Activated CD8-positive, alpha-beta T cell treated with anti-CD3 and anti-CD28 coated beads for 36 hours (primary cell): ENCODE measurements around the gene PRR4. TPM values are rescaled to one million over a fixed set of nuclear protein-coding genes. Genes with fewer than 3 reads are reported as not detected.

ENCODE experiments used
- ATAC-seq: fragments of 200-7000 bp; cut with Tn5 transposase; one replicate; pipeline ENCODE4 v1.10.0; 2021; ENCODE audit warnings: mild to moderate bottlenecking, moderate library complexity
- CTCF ChIA-PET: fragments of 350-600 bp; sonication (Branson Sonifier 250); formaldehyde crosslinking; loops from one replicate; lab custom pipeline; 2021; ENCODE audit warnings: antibody characterized with exemption; lab: Charles Lee
- POLR2A ChIA-PET: fragments of 350-600 bp; sonication (Branson Sonifier 250); formaldehyde crosslinking; loops from one replicate; lab custom pipeline; 2021; ENCODE audit warnings: antibody characterized with exemption; lab: Charles Lee
- DNase-seq: peaks from one replicate; pipeline ENCODE4 v3.0.0-alpha.2; 2020
- H3K27ac Mint-ChIP-seq: one replicate; pipeline ENCODE4 v1.8.0; 2021; ENCODE audit warnings: mild to moderate bottlenecking, mixed read lengths
- H3K27me3 Mint-ChIP-seq: one replicate; pipeline ENCODE4 v1.8.0; 2021; ENCODE audit warnings: mixed read lengths
- H3K36me3 Mint-ChIP-seq: one replicate; pipeline ENCODE4 v1.8.0; 2021; ENCODE audit warnings: low read depth, mixed read lengths
- H3K4me1 Mint-ChIP-seq: one replicate; pipeline ENCODE4 v1.8.0; 2021; ENCODE audit warnings: low read depth, mixed read lengths
- H3K4me3 Mint-ChIP-seq: one replicate; pipeline ENCODE4 v1.8.0; 2021; ENCODE audit warnings: mild to moderate bottlenecking, moderate library complexity, mixed read lengths
- H3K9me3 Mint-ChIP-seq: one replicate; pipeline ENCODE4 v1.8.0; 2021; ENCODE audit warnings: mixed read lengths
- CTCF ChIP-seq: fragments of 200-600 bp; IDR thresholded peaks from one replicate; pipeline ENCODE4 v1.8.0; 2022; ENCODE audit warnings: antibody characterized with exemption, mild to moderate bottlenecking
- intact Hi-C: fragments of 100-400 bp; cut with micrococcal nuclease; formaldehyde crosslinking; loops from one replicate; pipeline ENCODE4 v1.10.0; 2022
- total RNA-seq, 2 experiments: library from RNA; stranded (reverse); gene quantifications; one replicate each; pipeline ENCODE4 v1.2.3, GENCODE V29; 2021

PRR4 gene
- total RNA-seq, 2 experiments from 2014 or later, result 0.69 to 3.2 TPM

- peaks cover 34% of the 10 kb centered on the region for H3K36me3 Mint-ChIP-seq
- CTCF ChIA-PET, result interaction anchor here (1.3 kb wide), 1 partner anchor 346 kb away, joined by 3 read pairs; no protein-coding TSS in a partner anchor
- peaks cover 35% of the 10 kb centered on the region for H3K4me1 Mint-ChIP-seq
- ATAC-seq (no peak), DNase-seq (no peak)
- no peak overlapping the region for H3K27ac Mint-ChIP-seq
- POLR2A ChIA-PET, result no interaction called here
- H3K4me3 Mint-ChIP-seq, result no peak overlapping the region
- peaks cover 25% of the 10 kb centered on the region for H3K9me3 Mint-ChIP-seq
- no peaks in the 10 kb centered on the region for H3K27me3 Mint-ChIP-seq
- intact Hi-C loops, result no loop called here
- no peak for TF ChIP-seq CTCF
Observed at GRCh38 chr12:10853776-10854175, 4.5 kb upstream of the PRR4 start.

GRCh38 chr12:10851243-10851858 is 2.1 kb upstream of the PRR4 start:
- Mint-ChIP-seq H3K36me3 (peaks cover 21% of the 10 kb centered on the region), H3K4me1 (peaks cover 35% of the 10 kb centered on the region), H3K4me3 (no peak overlapping the region), H3K27ac (no peak overlapping the region), H3K27me3 (no peaks in the 10 kb centered on the region), H3K9me3 (peaks cover 6% of the 10 kb centered on the region)
- ChIA-PET CTCF (interaction anchor here (1.5 kb wide), 1 partner anchor 11 kb away, joined by 3 read pairs; no protein-coding TSS in a partner anchor), POLR2A (interaction anchor here (1.3 kb wide), 1 partner anchor 8 kb away, joined by 3 read pairs; no protein-coding TSS in a partner anchor)
- intact Hi-C loops, result no loop called here
- DNase-seq (no peak), ATAC-seq (peak; percentile 27)
- no peak for TF ChIP-seq CTCF

- H3K4me3 Mint-ChIP-seq, result no peak overlapping the region
- H3K4me1 Mint-ChIP-seq, result peaks cover 32% of the 10 kb centered on the region
- ATAC-seq (no peak), DNase-seq (no peak)
- ChIA-PET POLR2A (no interaction called here), CTCF (no interaction called here)
- intact Hi-C loops, result no loop called here
- H3K27ac Mint-ChIP-seq, result no peak overlapping the region
- H3K36me3 Mint-ChIP-seq, result peaks cover 13% of the 10 kb centered on the region
- H3K9me3 Mint-ChIP-seq, result no peaks in the 10 kb centered on the region
- no peaks in the 10 kb centered on the region for H3K27me3 Mint-ChIP-seq
- TF ChIP-seq CTCF, result no peak
Observed at GRCh38 chr12:10847744-10848143, 1.5 kb downstream of the PRR4 start.

GRCh38 chr12:10842862-10843261 is 6.4 kb downstream of the PRR4 start:
- POLR2A ChIA-PET, result interaction anchor here (0.9 kb wide), 1 partner anchor 9 kb away, joined by 3 read pairs; no protein-coding TSS in a partner anchor
- no peaks in the 10 kb centered on the region for H3K9me3 Mint-ChIP-seq
- intact Hi-C loops, result no loop called here

More at GRCh38 chr12:10842862-10843261, 6.4 kb downstream of the PRR4 start:
- no peak for DNase-seq
- no peak overlapping the region for H3K27ac Mint-ChIP-seq
- no peak overlapping the region for H3K4me3 Mint-ChIP-seq
- no peak for TF ChIP-seq CTCF
- H3K36me3 Mint-ChIP-seq, result peaks cover 15% of the 10 kb centered on the region
- no peaks in the 10 kb centered on the region for H3K4me1 Mint-ChIP-seq
- CTCF ChIA-PET, result no interaction called here
- no peak for ATAC-seq
- no peaks in the 10 kb centered on the region for H3K27me3 Mint-ChIP-seq
